GM19455 (cell line): ENCODE results near the gene MRPL53.

ENCODE experiments used
- ATAC-seq: cut with Tn5 transposase; IDR thresholded peaks from one replicate; pipeline ENCODE4 v1.9.1; 2021; ENCODE audit not compliant: unreplicated experiment

The MRPL53 gene

GRCh38 chr2:74472086-74472944, at the start of gene MRPL53:
Gene MRPL53 (minus strand): TSS chr2:74472680. CDS start chr2:74472660, 20 bp downstream.
- peak; percentile 89 for ATAC-seq

- no peak for ATAC-seq
Measured at GRCh38 chr2:74516650-74517049, 44.2 kb upstream of the MRPL53 start.

- ATAC-seq, result peak; percentile 72
Measured at GRCh38 chr2:74515981-74516633, 43.6 kb upstream of the MRPL53 start.

- ATAC-seq, result peak; percentile 25
Measured at GRCh38 chr2:74515271-74515980, 42.9 kb upstream of the MRPL53 start.

- no peak for ATAC-seq
Measured at GRCh38 chr2:74514368-74515270, 42.1 kb upstream of the MRPL53 start, which contains the start of gene TLX2. Gene TLX2 (plus strand): TSS chr2:74514450. CDS start chr2:74514807, 357 bp downstream.

- ATAC-seq, result no peak
Measured at GRCh38 chr2:74513605-74514367, 41.3 kb upstream of the MRPL53 start.

GRCh38 chr2:74512744-74513604, 40.5 kb upstream of the MRPL53 start:
- no peak for ATAC-seq

GRCh38 chr2:74511104-74511989, 38.9 kb upstream of the MRPL53 start:
- ATAC-seq, result no peak

GRCh38 chr2:74510272-74510671, 37.8 kb upstream of the MRPL53 start:
- ATAC-seq, result no peak

- peak; percentile 11 for ATAC-seq
Measured at GRCh38 chr2:74507926-74508520, 35.5 kb upstream of the MRPL53 start.

- peak; percentile 90 for ATAC-seq
Measured at GRCh38 chr2:74507145-74507925, 34.9 kb upstream of the MRPL53 start, which contains the start of gene PCGF1. Gene PCGF1 (minus strand): TSS chr2:74507695. CDS start chr2:74507668, 27 bp downstream.

GRCh38 chr2:74505448-74506246, 33.2 kb upstream of the MRPL53 start:
- ATAC-seq, result no peak

GRCh38 chr2:74504591-74504990, 32.1 kb upstream of the MRPL53 start:
- no peak for ATAC-seq

- no peak for ATAC-seq
Measured at GRCh38 chr2:74503506-74504475, 31.3 kb upstream of the MRPL53 start.
